GM23338 (cell line): Measurements from ENCODE around the gene TENM4. TPM values are rescaled to one million over a fixed set of nuclear protein-coding genes. Genes with fewer than 3 reads are reported as not detected.

ENCODE experiments used
- ATAC-seq: fragments of 200-7000 bp; cut with Tn5 transposase; 3 replicates; pipeline ENCODE4 v1.9.1; 2020
- DNase-seq: peaks from one replicate; pipeline ENCODE4 v3.0.0-alpha.2; 2015; ENCODE audit warnings: low spot score
- H2AFZ ChIP-seq: fragments of 200-600 bp; sonication (generic); 2 replicates; pipeline ENCODE4 v1.8.0; 2016; ENCODE audit warnings: antibody characterized with exemption, mild to moderate bottlenecking, moderate library complexity
- H3F3A ChIP-seq: fragments of 200-600 bp; sonication (generic); replicated peaks from 2 replicates; pipeline ENCODE4 v1.8.0; 2017; ENCODE audit warnings: antibody characterized with exemption, mixed run types, low read depth
- H3K27ac ChIP-seq: fragments of 200-600 bp; sonication (generic); 2 replicates; pipeline ENCODE4 v1.6.1; 2016; ENCODE audit warnings: low read depth
- H3K27me3 ChIP-seq: fragments of 200-600 bp; sonication (generic); 2 replicates; pipeline ENCODE4 v1.8.0; 2016; ENCODE audit warnings: mild to moderate bottlenecking, mixed run types, moderate library complexity; ENCODE audit not compliant: insufficient read depth
- H3K36me3 ChIP-seq: fragments of 200-600 bp; sonication (generic); 2 replicates; pipeline ENCODE4 v1.8.0; 2016; ENCODE audit warnings: mild to moderate bottlenecking; ENCODE audit not compliant: insufficient read depth
- H3K4me1 ChIP-seq: fragments of 200-600 bp; sonication (generic); 2 replicates; pipeline ENCODE4 v1.8.0; 2016; ENCODE audit warnings: mild to moderate bottlenecking, moderate library complexity; ENCODE audit not compliant: insufficient read depth
- H3K4me2 ChIP-seq: fragments of 200-600 bp; sonication (generic); 2 replicates; pipeline ENCODE4 v1.7.1; 2017; ENCODE audit warnings: mixed run types
- H3K4me3 ChIP-seq: fragments of 200-600 bp; sonication (generic); 2 replicates; pipeline ENCODE4 v1.6.1; 2016; ENCODE audit warnings: mixed run types
- H3K79me2 ChIP-seq: fragments of 200-600 bp; sonication (generic); replicated peaks from 2 replicates; pipeline ENCODE4 v1.8.0; 2017; ENCODE audit warnings: mild to moderate bottlenecking; ENCODE audit not compliant: insufficient read depth
- H3K9me2 ChIP-seq: fragments of 200-600 bp; sonication (generic); 2 replicates; pipeline ENCODE4 v1.8.0; 2017; ENCODE audit not compliant: insufficient read depth
- H4K20me1 ChIP-seq: fragments of 200-600 bp; sonication (generic); replicated peaks from 2 replicates; pipeline ENCODE4 v1.8.0; 2017; ENCODE audit warnings: mild to moderate bottlenecking; ENCODE audit not compliant: insufficient read depth
- H3K27ac Mint-ChIP-seq: 2 replicates; pipeline ENCODE4 v1.8.0; 2020; ENCODE audit warnings: inconsistent platforms, mild to moderate bottlenecking, moderate library complexity, mixed read lengths
- H3K27me3 Mint-ChIP-seq: 3 replicates; pipeline ENCODE4 v1.8.0; 2022; ENCODE audit warnings: low read depth, mild to moderate bottlenecking, moderate library complexity, mixed read lengths, inconsistent platforms; ENCODE audit not compliant: insufficient read depth, poor library complexity
- H3K36me3 Mint-ChIP-seq: 3 replicates; pipeline ENCODE4 v1.8.0; 2021; ENCODE audit warnings: low read depth, mild to moderate bottlenecking, inconsistent platforms, moderate library complexity, mixed read lengths
- H3K4me1 Mint-ChIP-seq: 3 replicates; pipeline ENCODE4 v1.8.0; 2020; ENCODE audit warnings: mild to moderate bottlenecking, inconsistent platforms, mixed read lengths
- H3K4me3 Mint-ChIP-seq: 3 replicates; pipeline ENCODE4 v1.8.0; 2021; ENCODE audit warnings: moderate library complexity, mild to moderate bottlenecking, inconsistent platforms, mixed read lengths
- H3K9me3 Mint-ChIP-seq: 3 replicates; pipeline ENCODE4 v1.8.0; 2020; ENCODE audit warnings: moderate library complexity, mild to moderate bottlenecking, inconsistent platforms, mixed read lengths
- CTCF ChIP-seq, 2 experiments: fragments of 200-600 bp in 1 of 2; sonication (generic) in 1 of 2; conservative IDR thresholded peaks; 2 replicates each; pipeline versions ENCODE4 v1.5.1 to v1.6.1; 2016 to 2017; ENCODE audit warnings: antibody characterized with exemption in 2 of 2, low read depth in 2 of 2, mild to moderate bottlenecking in 2 of 2, moderate library complexity in 1 of 2
- EZH2 ChIP-seq: fragments of 200-600 bp; sonication (generic); IDR thresholded peaks from one replicate; pipeline ENCODE4 v1.8.0; 2017; ENCODE audit warnings: antibody characterized with exemption, mild to moderate bottlenecking, low read depth; ENCODE audit not compliant: unreplicated experiment
- EZH2phosphoT487 ChIP-seq: fragments of 200-600 bp; sonication (generic); IDR thresholded peaks from one replicate; pipeline ENCODE4 v1.8.1; 2018; ENCODE audit warnings: antibody characterized with exemption; ENCODE audit not compliant: unreplicated experiment
- POLR2AphosphoS5 ChIP-seq: IDR thresholded peaks from 2 replicates; pipeline ENCODE4 v1.6.1; 2016; ENCODE audit warnings: antibody characterized with exemption, low read depth
- REST ChIP-seq: IDR thresholded peaks from one replicate; pipeline ENCODE4 v1.6.1; 2018; ENCODE audit warnings: antibody characterized with exemption; ENCODE audit not compliant: unreplicated experiment
- STAT1 ChIP-seq: IDR thresholded peaks from one replicate; pipeline ENCODE4 v1.6.1; 2016; ENCODE audit warnings: antibody characterized with exemption; ENCODE audit not compliant: unreplicated experiment
- ZNF114 ChIP-seq: fragments of 250-450 bp; sonication (Bioruptor Pico); IDR thresholded peaks from 2 replicates; pipeline ENCODE4 v1.5.0; 2020; ENCODE audit warnings: mild to moderate bottlenecking, moderate library complexity
- ZNF462 ChIP-seq: fragments of 250-450 bp; sonication (Bioruptor Pico); IDR thresholded peaks from 2 replicates; pipeline ENCODE4 v1.5.0; 2020; ENCODE audit warnings: mild to moderate bottlenecking, moderate library complexity
- polyA plus RNA-seq: library from polyadenylated mRNA; unstranded; fragments of >200 nt; fragmentation: Nextera tagmentation; extraction: Ambion mirVana; gene quantifications from 2 replicates; pipeline ENCODE4 v1.2.1, GENCODE V29; 2016
- total RNA-seq: library from RNA; depleted of rRNA; stranded (reverse); fragments of >200 nt; shearing (Covaris generic); gene quantifications from 2 replicates; pipeline ENCODE4 v1.2.3, GENCODE V29; 2014

Gene TENM4
- total and polyA plus RNA-seq, 2 experiments from 2014 or later, result 7.3 TPM

- TF ChIP-seq ZNF462 (CRISPR knock-in tag) (no peak), STAT1 (no peak), ZNF114 (CRISPR knock-in tag) (no peak), EZH2phosphoT487 (no peak), REST (no peak)
Measured at GRCh38 chr11:79044201-79044600, 396.6 kb downstream of the TENM4 start (continued).

GRCh38 chr11:79043726-79044125, 397.1 kb downstream of the TENM4 start:
- H3K9me3 Mint-ChIP-seq, result no peaks in the 10 kb centered on the region
- peaks cover 9% of the 10 kb centered on the region for H3K4me1 Mint-ChIP-seq
- H3K27ac Mint-ChIP-seq, result no peak overlapping the region
- no peaks in the 10 kb centered on the region for H3K27me3 ChIP-seq
- H3K4me2 ChIP-seq, result no peak overlapping the region
- no peaks in the 10 kb centered on the region for H3K36me3 Mint-ChIP-seq
- no peaks in the 10 kb centered on the region for H4K20me1 ChIP-seq
- H3F3A ChIP-seq, result no peaks in the 10 kb centered on the region
- H3K79me2 ChIP-seq, result no peaks in the 10 kb centered on the region
- H3K27ac ChIP-seq, result no peak overlapping the region
- no peak overlapping the region for H3K4me3 Mint-ChIP-seq
- ATAC-seq (no peak), DNase-seq (no peak)
- peaks cover 4% of the 10 kb centered on the region for H3K27me3 Mint-ChIP-seq
- no peak overlapping the region for H3K4me3 ChIP-seq
- H2AFZ ChIP-seq, result no peak overlapping the region
- H3K4me1 ChIP-seq, result no peaks in the 10 kb centered on the region
- H3K9me2 ChIP-seq, result 0 out of 2 replicates have a peak, but pooled peaks cover 3% of the 10 kb centered on the region
- no peaks in the 10 kb centered on the region for H3K36me3 ChIP-seq
- TF ChIP-seq POLR2AphosphoS5 (no peak), EZH2 (no peak), CTCF (conservative IDR thresholded peaks at IDR 0.05; ENCODE audit: low read depth in 2 of 2) (no peak)
